HepG2 (cell line): Measurements from ENCODE around the gene S100A5. TPM values are rescaled to one million over a fixed set of nuclear protein-coding genes. Genes with fewer than 3 reads are reported as not detected.

Experiments
- ATAC-seq: fragments of 200-7000 bp; cut with Tn5 transposase; 3 replicates; pipeline ENCODE4 v1.9.1; 2020; ENCODE audit warnings: mild to moderate bottlenecking, moderate library complexity
- BruUV-seq: library from RNA; stranded (reverse); fragments of 400-500 nt; replicated peaks from 2 replicates; lab custom pipeline; 2021; lab: Mats Ljungman, UMichigan
- CTCF ChIA-PET: fragments of 300-600 bp; formaldehyde crosslinking; extraction: SDS; loops from one replicate; lab custom pipeline; 2021; ENCODE audit warnings: low total read pairs, inconsistent platforms, low intra/inter-chr PET ratio; lab: Yijun Ruan, JAX
- POLR2A ChIA-PET: fragments of 350-600 bp; sonication (Branson Sonifier 250); formaldehyde crosslinking; loops from one replicate; lab custom pipeline; 2020; ENCODE audit warnings: antibody characterized with exemption, inconsistent platforms; lab: Yijun Ruan, JAX
- DNase-seq: peaks from one replicate; pipeline ENCODE4 v3.0.0-alpha.2; 2015; ENCODE audit warnings: low spot score
- FAIRE-seq: peaks from 3 replicates; lab custom pipeline; 2011; peaks lifted over from hg19 to GRCh38; lab: Jason Lieb, UNC
- H2AFZ ChIP-seq: one replicate; pipeline ENCODE4 v1.6.1; 2011; ENCODE audit warnings: low read length, inconsistent platforms
- H3K27ac ChIP-seq: fragments of 300-600 bp; 3 replicates; pipeline ENCODE4 v1.8.0; 2011; ENCODE audit warnings: mixed run types, mild to moderate bottlenecking, mixed read lengths, low read length, inconsistent platforms; ENCODE audit not compliant: insufficient read depth; ENCODE audit errors: extremely low read length
- H3K27me3 ChIP-seq, 2 experiments: fragments of 200-600 bp in 1 of 2; 2 replicates in 1 of 2; 3 replicates in 1 of 2; pipeline versions ENCODE4 v1.6.0 to v1.8.0; 2011; ENCODE audit warnings: low read length in 2 of 2, mild to moderate bottlenecking in 2 of 2, moderate library complexity in 2 of 2, inconsistent platforms in 1 of 2; ENCODE audit not compliant: insufficient read depth in 2 of 2, control insufficient read depth in 1 of 2
- H3K36me3 ChIP-seq, 2 experiments: fragments of 200-600 bp in 1 of 2; replicated peaks in 1 of 2; 2 replicates in 1 of 2; 3 replicates in 1 of 2; pipeline versions ENCODE4 v1.5.1 to v1.8.0; 2011; ENCODE audit warnings: low read length in 2 of 2, inconsistent platforms in 1 of 2; ENCODE audit not compliant: insufficient read depth in 2 of 2, control insufficient read depth in 1 of 2
- H3K4me1 ChIP-seq: 2 replicates; pipeline ENCODE4 v1.5.1; 2012; ENCODE audit warnings: low read length, inconsistent platforms; ENCODE audit not compliant: insufficient read depth
- H3K4me2 ChIP-seq: 2 replicates; pipeline ENCODE4 v1.6.0; 2011; ENCODE audit warnings: low read depth, low read length, inconsistent platforms
- H3K4me3 ChIP-seq, 3 experiments: fragments of 200-600 bp in 1 of 3; sonication (generic), shearing (Covaris generic) in 1 of 3; replicated peaks in 1 of 3; 2 replicates each; pipeline ENCODE4 v1.5.1; 2011 to 2016; ENCODE audit warnings: low read length in 3 of 3, inconsistent platforms in 2 of 3, low read depth in 2 of 3, mild to moderate bottlenecking in 2 of 3, control low read depth in 1 of 3, mixed read lengths in 1 of 3; ENCODE audit not compliant: insufficient read depth in 1 of 3
- H3K79me2 ChIP-seq: one replicate; pipeline ENCODE4 v1.6.1; 2011; ENCODE audit warnings: low read length, inconsistent platforms; ENCODE audit not compliant: insufficient read depth
- H3K9ac ChIP-seq: 2 replicates; pipeline ENCODE4 v1.6.0; 2011; ENCODE audit warnings: mild to moderate bottlenecking, low read depth, low read length, inconsistent platforms; ENCODE audit not compliant: insufficient read depth
- H3K9me3 ChIP-seq: 2 replicates; pipeline ENCODE4 v1.5.1; 2012; ENCODE audit warnings: mild to moderate bottlenecking, low read length
- H4K20me1 ChIP-seq: 2 replicates; pipeline ENCODE4 v1.6.0; 2011; ENCODE audit warnings: inconsistent platforms, mild to moderate bottlenecking, low read length, moderate library complexity; ENCODE audit not compliant: insufficient read depth
- KAT2B ChIP-seq: fragments of 150-350 bp; IDR thresholded peaks from 2 replicates; pipeline ENCODE4 v1.6.1; 2014; ENCODE audit warnings: low read depth, low read length, borderline replicate concordance
- ZBTB33 ChIP-seq: sonication (generic); formaldehyde crosslinking; IDR thresholded peaks from 2 replicates; pipeline ENCODE4 v1.4.0; 2020; ENCODE audit warnings: missing genetic modification reagents
- ZHX2 ChIP-seq, 2 experiments: sonication (generic) in 1 of 2; formaldehyde crosslinking in 1 of 2; IDR thresholded peaks; 2 replicates each; pipeline versions ENCODE4 v1.6.1 to v1.9.0; 2014 to 2022; ENCODE audit warnings: antibody characterized with exemption in 1 of 2, borderline replicate concordance in 1 of 2, inconsistent platforms in 1 of 2, low read depth in 1 of 2, missing genetic modification reagents in 1 of 2
- WGBS: methylation state at CpG from one replicate; pipeline ENCODE4 v1.1.6; 2017; ENCODE audit warnings: low lambda C conversion rate; 5-methylcytosine and 5-hydroxymethylcytosine counted together
- in situ Hi-C: cut with HindIII; loops from 2 replicates; pipeline ENCODE4 v1.10.0; 2017; ENCODE audit warnings: low pct_unique_long_range_greater_than_20kb; ENCODE audit not compliant: extremely low pct_ligation_motif_present
- intact Hi-C: fragments of 100-400 bp; cut with micrococcal nuclease; formaldehyde crosslinking; loops from one replicate; pipeline ENCODE4 v1.10.0; 2022; ENCODE audit not compliant: unreplicated experiment
- polyA plus RNA-seq, 8 experiments: library from polyadenylated mRNA; depleted of rRNA in 3 of 8; stranded (reverse) in 7 of 8; unstranded in 1 of 8; fragments of >200 nt; fragmentation: Illumina TruSeq in 4 of 8; extraction: Trizol in 4 of 8; gene quantifications; 2 replicates each; pipeline versions ENCODE4 v1.2.1 to v1.2.3, GENCODE V29; 2011 to 2016; ENCODE audit warnings: low read depth in 4 of 8, missing spikeins in 1 of 8, mixed read lengths in 1 of 8; ENCODE audit not compliant: insufficient read depth in 1 of 8
- total RNA-seq, 5 experiments: library from RNA; depleted of rRNA; stranded (reverse); fragments of >200 nt; fragmentation: Illumina TruSeq; extraction: Trizol; gene quantifications; 2 replicates each; pipeline ENCODE4 v1.2.3, GENCODE V29; 2016; ENCODE audit warnings: low read depth in 1 of 5

The S100A5 gene
- total and polyA plus RNA-seq, 2 of the 13 experiments (the other 11 are each of a cell fraction or from before 2014, with no cell fraction given), result not detected

- TF ChIP-seq ZHX2 (IDR thresholded peaks at IDR 0.05; ENCODE audit: low read depth) (no peak), ZHX2 (CRISPR knock-in tag; IDR thresholded peaks at IDR 0.05; ENCODE audit: borderline replicate concordance) (no peak)
Measured at GRCh38 chr1:153553096-153553495, 12.4 kb upstream of the S100A5 start (continued).

- Histone ChIP-seq H3K4me1 (peaks cover 58% of the 10 kb centered on the region), H3K36me3 (no peaks in the 10 kb centered on the region), H3K9me3 (no peaks in the 10 kb centered on the region), H3K4me2 (peak overlapping the region; percentile 10; the same call in 1 of the 2 replicates), H3K27me3 (peaks cover 3 to 24% of the 10 kb centered on the region in 2 experiments; a peak in 3 of 5 replicates), H3K79me2 (no peaks in the 10 kb centered on the region), H2AFZ (no peak overlapping the region), H3K27ac (no peak overlapping the region), H4K20me1 (no peaks in the 10 kb centered on the region), H3K4me3 (no peak overlapping the region), H3K9ac (no peak overlapping the region)
- DNase-seq (no peak), ATAC-seq (peak; percentile 67), FAIRE-seq (no peak)
- WGBS, result 64% methylated on average over 6 of the region's 8 CpGs
- CTCF ChIA-PET, result no interaction called here
- in situ Hi-C loops (no loop called here), intact Hi-C loops (no loop called here)
- POLR2A ChIA-PET, result interaction anchor here (1.1 to 1.7 kb wide), 4 partner anchors 9 to 15 kb away, joined by 3 to 9 read pairs (median 4); no protein-coding TSS in a partner anchor
- TF ChIP-seq ZBTB33 (CRISPR knock-in tag) (peak; percentile 34; the same call in 1 of the 2 replicates), KAT2B (no peak)
- BruUV-seq, result no TSS peak
Measured at GRCh38 chr1:153552335-153552734, 11.6 kb upstream of the S100A5 start.
